HCT116 (cell line): ENCODE results near the gene ERLIN1. TPM values are rescaled to one million over a fixed set of nuclear protein-coding genes. Genes with fewer than 3 reads are reported as not detected.

ENCODE experiments used
- ATAC-seq: fragments of 200-7000 bp; cut with Tn5 transposase; 2 replicates; pipeline ENCODE4 v1.9.1; 2020; ENCODE audit warnings: mild to moderate bottlenecking, moderate library complexity
- BruUV-seq: library from RNA; stranded (reverse); fragments of 400-500 nt; replicated peaks from 2 replicates; lab custom pipeline; 2021; lab: Mats Ljungman, UMichigan
- CTCF ChIA-PET: fragments of 300-600 bp; sonication (Branson Sonifier 250); formaldehyde crosslinking; loops from one replicate; lab custom pipeline; 2021; ENCODE audit warnings: antibody characterized with exemption; lab: Charles Lee
- POLR2A ChIA-PET: fragments of 300-600, 350-600 bp; sonication (Branson Sonifier 250); formaldehyde crosslinking; loops from one replicate; lab custom pipeline; 2021; ENCODE audit warnings: antibody characterized with exemption; lab: Charles Lee
- RAD21 ChIA-PET, 2 experiments: fragments of 300-600 bp; sonication (Branson Sonifier 250); formaldehyde crosslinking; loops; one replicate each; lab custom pipeline; 2023; ENCODE audit warnings: low total read pairs in 2 of 2; ENCODE audit not compliant: uncharacterized antibody in 2 of 2, unreplicated experiment in 2 of 2, low non-redundant PET in 1 of 2; lab: Charles Lee
- DNase-seq: peaks from one replicate; pipeline ENCODE4 v3.0.0-alpha.2; 2010; ENCODE audit warnings: low read depth, low spot score
- H2AFZ ChIP-seq: fragments of 200-600 bp; shearing (Covaris generic), sonication (generic); 2 replicates; pipeline ENCODE4 v1.6.1; 2017; ENCODE audit warnings: low read depth, mixed run types, mixed read lengths, antibody characterized with exemption, low read length; ENCODE audit not compliant: poor library complexity, severe bottlenecking
- H3K27ac ChIP-seq: 2 replicates; pipeline ENCODE4 v1.5.1; 2012; ENCODE audit warnings: low read depth, low read length
- H3K27me3 ChIP-seq: fragments of 200-600 bp; sonication (generic); 2 replicates; pipeline ENCODE4 v1.6.1; 2016; ENCODE audit warnings: mixed run types, low read length, mixed read lengths; ENCODE audit not compliant: insufficient read depth
- H3K36me3 ChIP-seq, 2 experiments: fragments of 200-500 bp in 1 of 2; fragments of 200-600 bp in 1 of 2; sonication (Bioruptor generic) in 1 of 2; sonication (generic) in 1 of 2; 2 replicates each; pipeline versions ENCODE4 v1.5.1 to v1.6.1; 2014 to 2016; ENCODE audit warnings: low read length in 2 of 2, inconsistent platforms in 1 of 2, mixed read lengths in 1 of 2, mixed run types in 1 of 2; ENCODE audit not compliant: insufficient read depth in 2 of 2, control insufficient read depth in 1 of 2
- H3K4me1 ChIP-seq, 2 experiments: fragments of 200-600 bp in 1 of 2; sonication (generic) in 1 of 2; 2 replicates each; pipeline versions ENCODE4 v1.5.1 to v1.6.1; 2012 to 2017; ENCODE audit warnings: low read length in 2 of 2, inconsistent platforms in 1 of 2, mild to moderate bottlenecking in 1 of 2, mixed read lengths in 1 of 2, mixed run types in 1 of 2, moderate library complexity in 1 of 2; ENCODE audit not compliant: insufficient read depth in 2 of 2, control insufficient read depth in 1 of 2
- H3K4me2 ChIP-seq: fragments of 200-600 bp; sonication (generic); 2 replicates; pipeline ENCODE4 v1.6.1; 2017; ENCODE audit warnings: mixed run types, low read length, mixed read lengths
- H3K4me3 ChIP-seq, 2 experiments: fragments of 200-600 bp in 1 of 2; sonication (generic) in 1 of 2; replicated peaks in 1 of 2; 2 replicates each; pipeline ENCODE4 v1.5.1; 2011 to 2016; ENCODE audit warnings: low read length in 2 of 2, control low read depth in 1 of 2, low read depth in 1 of 2, mild to moderate bottlenecking in 1 of 2, mixed read lengths in 1 of 2, mixed run types in 1 of 2
- H3K79me2 ChIP-seq: fragments of 200-600 bp; sonication (generic); 2 replicates; pipeline ENCODE4 v1.6.1; 2017; ENCODE audit warnings: mild to moderate bottlenecking, mixed run types, low read length, moderate library complexity, mixed read lengths; ENCODE audit not compliant: insufficient read depth
- H3K9ac ChIP-seq: fragments of 200-600 bp; sonication (generic); 2 replicates; pipeline ENCODE4 v1.6.1; 2016; ENCODE audit warnings: low read length, mixed read lengths
- H3K9me2 ChIP-seq: fragments of 200-600 bp; sonication (generic), shearing (Covaris generic); 2 replicates; pipeline ENCODE4 v1.6.1; 2017; ENCODE audit warnings: mixed run types, mild to moderate bottlenecking, moderate library complexity; ENCODE audit not compliant: insufficient read depth
- H3K9me3 ChIP-seq, 2 experiments: fragments of 200-500 bp in 1 of 2; fragments of 200-600 bp in 1 of 2; sonication (Bioruptor generic) in 1 of 2; sonication (generic) in 1 of 2; 2 replicates each; pipeline ENCODE4 v1.6.1; 2014 to 2017; ENCODE audit warnings: low read length in 2 of 2, mixed read lengths in 2 of 2, inconsistent platforms in 1 of 2, low read depth in 1 of 2, mild to moderate bottlenecking in 1 of 2, mixed run types in 1 of 2, moderate library complexity in 1 of 2; ENCODE audit not compliant: control insufficient read depth in 1 of 2, insufficient read depth in 1 of 2
- H4K20me1 ChIP-seq: fragments of 200-600 bp; sonication (generic), shearing (Covaris generic); 2 replicates; pipeline ENCODE4 v1.6.1; 2017; ENCODE audit warnings: mixed run types, mild to moderate bottlenecking, moderate library complexity; ENCODE audit not compliant: insufficient read depth
- CBX3 ChIP-seq: IDR thresholded peaks from 2 replicates; pipeline ENCODE4 v1.6.1; 2012; ENCODE audit warnings: low read depth
- EGR1 ChIP-seq: IDR thresholded peaks from 2 replicates; pipeline ENCODE4 v1.6.1; 2012; ENCODE audit warnings: low read depth
- EZH2 ChIP-seq: fragments of 200-600 bp; sonication (generic); IDR thresholded peaks from 2 replicates; pipeline ENCODE4 v1.6.1; 2017; ENCODE audit warnings: antibody characterized with exemption, mixed run types
- FOSL1 ChIP-seq: IDR thresholded peaks from 2 replicates; pipeline ENCODE4 v1.6.1; 2012; ENCODE audit warnings: low read depth
- JUND ChIP-seq: IDR thresholded peaks from 2 replicates; pipeline ENCODE4 v1.6.1; 2012
- POLR2A ChIP-seq: IDR thresholded peaks from 2 replicates; pipeline ENCODE4 v1.7.0; 2011; ENCODE audit warnings: borderline replicate concordance; ENCODE audit not compliant: insufficient read depth, insufficient read length; ENCODE audit errors: extremely low read depth
- POLR2AphosphoS5 ChIP-seq: IDR thresholded peaks from 2 replicates; pipeline ENCODE4 v1.6.1; 2011; ENCODE audit warnings: mild to moderate bottlenecking, low read depth, low read length, moderate library complexity
- RAD21 ChIP-seq: IDR thresholded peaks from 2 replicates; pipeline ENCODE4 v1.6.1; 2012; ENCODE audit warnings: low read depth, mild to moderate bottlenecking
- SIN3A ChIP-seq: IDR thresholded peaks from 2 replicates; pipeline ENCODE4 v1.6.1; 2012; ENCODE audit warnings: low read depth
- SP1 ChIP-seq: IDR thresholded peaks from 2 replicates; pipeline ENCODE4 v1.6.1; 2012; ENCODE audit warnings: low read depth
- TCF7L2 ChIP-seq: IDR thresholded peaks from 2 replicates; pipeline ENCODE4 v1.7.0; 2011; ENCODE audit warnings: borderline replicate concordance, inconsistent platforms; ENCODE audit not compliant: insufficient read depth, insufficient read length; ENCODE audit errors: extremely low read depth
- YY1 ChIP-seq: IDR thresholded peaks from 2 replicates; pipeline ENCODE4 v1.6.1; 2011; ENCODE audit warnings: low read length, low read depth, moderate library complexity, mild to moderate bottlenecking; ENCODE audit not compliant: insufficient replicate concordance; ENCODE audit errors: extremely low read depth
- ZFX ChIP-seq: fragments of 450-650 bp; IDR thresholded peaks from 2 replicates; pipeline ENCODE4 v1.6.1; 2017
- ZNF274 ChIP-seq: fragments of 200-500 bp; sonication (Bioruptor generic); IDR thresholded peaks from 2 replicates; pipeline ENCODE4 v1.6.1; 2014; ENCODE audit warnings: mild to moderate bottlenecking, low read depth, low read length, inconsistent platforms
- intact Hi-C: fragments of 100-400 bp; cut with micrococcal nuclease; formaldehyde crosslinking; loops from 2 replicates; pipeline ENCODE4 v1.10.0; 2022
- total RNA-seq: library from RNA; stranded (reverse); gene quantifications from one replicate; pipeline ENCODE4 v1.2.1, GENCODE V29; 2021; ENCODE audit not compliant: unreplicated experiment
- TF ChIP-seq, protein P1 (sequence below): IDR thresholded peaks from 2 replicates; pipeline ENCODE4 v1.6.1; 2012
- TF ChIP-seq, protein P2 (sequence below): IDR thresholded peaks from 2 replicates; pipeline ENCODE4 v1.6.1; 2012
- TF ChIP-seq, protein P3 (sequence below), 3 experiments: fragments of 200-600 bp in 1 of 3; sonication (generic) in 1 of 3; IDR thresholded peaks in 2 of 3; conservative IDR thresholded peaks in 1 of 3; 2 replicates each; pipeline ENCODE4 v1.5.1; 2012 to 2017; ENCODE audit warnings: low read depth in 2 of 3, low read length in 2 of 3, antibody characterized with exemption in 1 of 3, borderline replicate concordance in 1 of 3, control low read depth in 1 of 3, mild to moderate bottlenecking in 1 of 3, mixed read lengths in 1 of 3, mixed run types in 1 of 3, moderate library complexity in 1 of 3; ENCODE audit not compliant: insufficient read depth in 1 of 3
- TF ChIP-seq, protein P4 (sequence below): IDR thresholded peaks from 2 replicates; pipeline ENCODE4 v1.6.1; 2011; ENCODE audit warnings: mild to moderate bottlenecking, low read length, moderate library complexity; ENCODE audit not compliant: insufficient replicate concordance; ENCODE audit errors: extremely low read depth

The ERLIN1 gene
- total RNA-seq, 1 experiment from 2014 or later, result 64.5 TPM

DNA sequence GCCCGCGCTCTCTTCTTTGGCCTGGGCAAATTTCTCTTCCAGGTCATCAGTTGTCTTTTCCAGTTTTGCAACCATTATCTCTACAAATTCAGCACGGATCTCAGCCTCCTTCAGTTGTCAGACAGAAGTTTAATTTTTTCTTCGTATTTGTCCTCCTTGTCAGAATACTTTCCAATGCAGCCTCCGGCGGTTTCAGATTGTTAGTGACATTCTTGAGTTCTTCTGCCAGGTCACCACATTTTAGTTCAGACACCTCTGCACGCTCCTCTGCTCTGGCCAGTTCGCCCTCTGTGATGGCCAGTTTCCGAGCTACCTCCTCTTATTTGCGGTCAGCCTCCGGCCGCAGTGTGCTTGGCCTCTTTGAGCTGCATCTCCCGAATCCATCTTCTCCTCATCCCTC lies 71.4 kb downstream of the ERLIN1 start:
- Histone ChIP-seq H3K4me1 (peaks cover 7 to 18% of the 10 kb centered on the region in 2 experiments; a peak in 3 of 4 replicates), H3K9me3 (no peaks in the 10 kb centered on the region), H4K20me1 (no peaks in the 10 kb centered on the region)
- CTCF ChIA-PET, result no interaction called here
- RAD21 ChIA-PET, result no interaction called here
- POLR2A ChIA-PET, result no interaction called here
- no peak for TF ChIP-seq POLR2A
- TF ChIP-seq EZH2, result no peak
- TF ChIP-seq, protein P1, sequence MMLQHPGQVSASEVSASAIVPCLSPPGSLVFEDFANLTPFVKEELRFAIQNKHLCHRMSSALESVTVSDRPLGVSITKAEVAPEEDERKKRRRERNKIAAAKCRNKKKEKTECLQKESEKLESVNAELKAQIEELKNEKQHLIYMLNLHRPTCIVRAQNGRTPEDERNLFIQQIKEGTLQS, result no peak
- TF ChIP-seq JUND, result no peak
- no peak for TF ChIP-seq POLR2AphosphoS5
- TF ChIP-seq, protein P2, sequence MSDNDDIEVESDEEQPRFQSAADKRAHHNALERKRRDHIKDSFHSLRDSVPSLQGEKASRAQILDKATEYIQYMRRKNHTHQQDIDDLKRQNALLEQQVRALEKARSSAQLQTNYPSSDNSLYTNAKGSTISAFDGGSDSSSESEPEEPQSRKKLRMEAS, result no peak
- TF ChIP-seq, protein P3, sequence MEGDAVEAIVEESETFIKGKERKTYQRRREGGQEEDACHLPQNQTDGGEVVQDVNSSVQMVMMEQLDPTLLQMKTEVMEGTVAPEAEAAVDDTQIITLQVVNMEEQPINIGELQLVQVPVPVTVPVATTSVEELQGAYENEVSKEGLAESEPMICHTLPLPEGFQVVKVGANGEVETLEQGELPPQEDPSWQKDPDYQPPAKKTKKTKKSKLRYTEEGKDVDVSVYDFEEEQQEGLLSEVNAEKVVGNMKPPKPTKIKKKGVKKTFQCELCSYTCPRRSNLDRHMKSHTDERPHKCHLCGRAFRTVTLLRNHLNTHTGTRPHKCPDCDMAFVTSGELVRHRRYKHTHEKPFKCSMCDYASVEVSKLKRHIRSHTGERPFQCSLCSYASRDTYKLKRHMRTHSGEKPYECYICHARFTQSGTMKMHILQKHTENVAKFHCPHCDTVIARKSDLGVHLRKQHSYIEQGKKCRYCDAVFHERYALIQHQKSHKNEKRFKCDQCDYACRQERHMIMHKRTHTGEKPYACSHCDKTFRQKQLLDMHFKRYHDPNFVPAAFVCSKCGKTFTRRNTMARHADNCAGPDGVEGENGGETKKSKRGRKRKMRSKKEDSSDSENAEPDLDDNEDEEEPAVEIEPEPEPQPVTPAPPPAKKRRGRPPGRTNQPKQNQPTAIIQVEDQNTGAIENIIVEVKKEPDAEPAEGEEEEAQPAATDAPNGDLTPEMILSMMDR (IDR thresholded peaks at IDR 0.05 in 2 of 3, conservative IDR thresholded peaks at IDR 0.05 in 1 of 3; ENCODE audit: borderline replicate concordance in 1 of 3, insufficient read depth in 1 of 3, low read depth in 2 of 3, low read length in 2 of 3), result no peak
- TF ChIP-seq RAD21, result no peak
- TF ChIP-seq SP1, result no peak
- no peak for TF ChIP-seq YY1
- no peak for TF ChIP-seq ZFX
- TF ChIP-seq TCF7L2, result no peak
- TF ChIP-seq FOSL1, result no peak
- no peak for TF ChIP-seq SIN3A
- TF ChIP-seq, protein P4, sequence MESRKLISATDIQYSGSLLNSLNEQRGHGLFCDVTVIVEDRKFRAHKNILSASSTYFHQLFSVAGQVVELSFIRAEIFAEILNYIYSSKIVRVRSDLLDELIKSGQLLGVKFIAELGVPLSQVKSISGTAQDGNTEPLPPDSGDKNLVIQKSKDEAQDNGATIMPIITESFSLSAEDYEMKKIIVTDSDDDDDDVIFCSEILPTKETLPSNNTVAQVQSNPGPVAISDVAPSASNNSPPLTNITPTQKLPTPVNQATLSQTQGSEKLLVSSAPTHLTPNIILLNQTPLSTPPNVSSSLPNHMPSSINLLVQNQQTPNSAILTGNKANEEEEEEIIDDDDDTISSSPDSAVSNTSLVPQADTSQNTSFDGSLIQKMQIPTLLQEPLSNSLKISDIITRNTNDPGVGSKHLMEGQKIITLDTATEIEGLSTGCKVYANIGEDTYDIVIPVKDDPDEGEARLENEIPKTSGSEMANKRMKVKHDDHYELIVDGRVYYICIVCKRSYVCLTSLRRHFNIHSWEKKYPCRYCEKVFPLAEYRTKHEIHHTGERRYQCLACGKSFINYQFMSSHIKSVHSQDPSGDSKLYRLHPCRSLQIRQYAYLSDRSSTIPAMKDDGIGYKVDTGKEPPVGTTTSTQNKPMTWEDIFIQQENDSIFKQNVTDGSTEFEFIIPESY, result no peak
- TF ChIP-seq CBX3, result no peak
- TF ChIP-seq EGR1, result no peak
- TF ChIP-seq ZNF274, result no peak
- TF ChIP-seq, all 23 proteins: peak for 0
- no peak overlapping the region for H3K27ac ChIP-seq
- H3K79me2 ChIP-seq, result no peaks in the 10 kb centered on the region
- H3K4me2 ChIP-seq, result no peak overlapping the region
- no peak for DNase-seq
- no peaks in the 10 kb centered on the region for H3K27me3 ChIP-seq
- H3K36me3 ChIP-seq, result no peaks in the 10 kb centered on the region
- H3K9ac ChIP-seq, result no peak overlapping the region
- no peaks in the 10 kb centered on the region for H3K9me2 ChIP-seq
- intact Hi-C loops, result no loop called here
- no TSS peak for BruUV-seq
- ATAC-seq, result no peak
- H2AFZ ChIP-seq, result no peak overlapping the region
- H3K4me3 ChIP-seq, result no peak overlapping the region
